NCI-H1105 (cell line): ENCODE data around the gene GNG2.
"Not testable (repeated sequence)": the region's sequence is repeated elsewhere in the genome, so short reads cannot be mapped to it uniquely, and the experiment has no call there.

Experiments used
- DNase-seq: peaks from one replicate; lab custom pipeline; 2025; lab: John Stamatoyannopoulos, UW

The GNG2 gene

DNA sequence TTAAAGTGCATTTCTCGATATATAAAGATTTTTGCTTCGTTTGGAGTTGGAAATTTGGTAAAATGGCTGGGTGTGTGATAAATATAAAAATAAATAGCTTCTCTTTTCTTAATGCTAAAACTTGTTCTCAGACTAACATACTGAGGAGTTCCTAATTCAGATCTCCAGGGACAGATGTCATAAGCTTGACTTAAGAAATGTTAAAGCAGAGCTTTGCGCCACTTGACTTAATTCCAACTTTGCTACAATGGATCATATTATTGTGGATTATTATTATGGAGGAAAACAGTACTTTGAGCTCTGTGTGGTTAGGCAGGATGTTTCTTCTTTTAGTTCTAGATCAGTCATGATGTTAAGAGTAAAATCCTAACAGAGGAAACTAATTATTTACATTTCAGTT is 33.8 kb downstream of the GNG2 start:
- no peak for DNase-seq

DNA sequence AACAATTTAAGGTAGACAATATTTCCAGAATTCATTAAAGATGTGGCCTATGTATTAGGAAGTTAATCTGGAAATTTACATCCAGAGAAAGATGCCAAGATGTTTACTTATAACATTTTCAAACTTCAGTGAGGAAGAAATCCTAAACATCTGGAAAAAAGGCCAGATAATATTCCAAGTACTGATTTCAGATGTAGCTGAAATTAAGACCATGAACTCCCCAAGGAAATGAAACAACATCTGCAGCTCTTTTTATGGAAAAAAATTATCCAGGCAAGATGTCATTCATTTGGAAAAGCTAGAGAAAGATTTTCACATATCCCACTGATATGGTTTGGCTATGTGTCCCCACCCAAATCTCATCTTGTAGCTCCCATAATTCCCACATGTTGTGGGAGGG is 35.0 kb downstream of the GNG2 start:
- no peak for DNase-seq

DNA sequence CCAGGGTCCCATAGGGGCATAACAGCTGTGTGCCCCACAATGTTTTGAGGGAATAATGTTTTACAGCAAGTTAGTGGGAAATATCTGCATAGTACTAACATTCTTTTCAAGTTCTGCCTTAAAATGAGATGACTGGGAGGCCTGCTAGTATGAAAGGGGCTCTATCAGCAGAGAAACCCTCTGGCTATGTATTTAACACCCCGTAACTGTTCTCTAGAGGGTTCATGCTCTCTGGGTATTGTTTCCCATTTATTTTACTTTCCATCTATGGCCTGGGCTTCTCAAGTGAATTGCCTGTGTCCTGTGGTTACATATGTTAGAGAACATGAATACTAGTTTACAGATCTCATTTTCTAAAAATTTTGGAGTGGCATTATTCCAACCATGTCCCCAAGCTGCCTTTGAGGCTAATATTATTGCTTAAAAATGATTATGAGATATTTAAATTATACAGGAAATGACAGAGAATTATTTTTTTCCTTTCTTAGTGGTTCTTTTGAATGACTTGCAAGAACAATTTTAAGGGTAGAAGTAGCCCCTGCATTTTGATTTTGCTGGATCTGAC is 37.5 kb downstream of the GNG2 start:
- DNase-seq = no peak

DNA sequence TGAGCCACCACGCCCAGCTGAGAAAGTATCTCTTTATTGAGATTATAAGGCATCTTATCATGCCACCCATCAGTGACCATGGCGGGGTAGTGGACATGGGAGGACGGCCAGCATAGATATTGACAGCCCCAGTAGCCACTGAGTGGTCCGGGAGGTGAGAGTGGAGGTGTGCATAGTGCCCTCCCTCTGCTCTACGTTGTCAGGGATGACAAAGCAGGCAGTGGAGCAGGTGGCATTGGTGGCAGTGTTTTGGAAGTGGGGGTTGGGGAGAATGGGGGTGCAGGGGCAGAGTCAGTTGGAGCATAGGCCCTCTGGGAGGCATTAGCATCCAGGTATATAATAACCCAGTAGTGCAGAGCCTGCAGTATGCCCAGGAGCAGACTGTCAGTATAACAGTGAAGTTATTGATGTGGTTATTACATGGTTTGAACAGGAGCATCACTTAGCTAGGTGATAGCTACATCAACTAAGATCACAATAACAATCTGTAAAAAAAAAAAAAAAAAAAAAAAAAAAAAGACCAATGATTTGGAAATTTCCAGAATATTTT is 41.1 kb downstream of the GNG2 start:
- DNase-seq = no peak

DNA sequence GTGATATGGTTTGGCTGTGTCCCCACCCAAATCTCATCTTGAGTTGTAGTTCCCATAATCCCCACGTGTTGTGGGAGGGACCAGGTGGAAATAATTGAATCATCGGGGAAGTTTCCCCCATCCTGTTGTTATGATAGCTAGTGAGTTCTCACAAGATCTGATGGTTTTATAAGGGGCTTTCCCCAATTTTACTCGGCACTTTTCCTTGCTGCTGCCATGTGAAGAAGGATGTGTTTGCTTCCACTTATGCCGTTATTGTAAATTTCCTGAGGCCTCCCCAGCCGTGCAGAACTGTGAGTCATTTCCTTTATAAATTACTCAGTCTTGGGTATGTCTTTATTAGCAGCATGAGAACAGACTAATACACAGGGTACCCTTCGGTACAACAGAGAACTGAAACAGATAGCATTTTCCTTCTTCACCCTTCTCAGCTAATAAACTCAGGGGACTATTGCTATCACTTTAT is 45.3 kb downstream of the GNG2 start:
- DNase-seq = not testable (repeated sequence)

DNA sequence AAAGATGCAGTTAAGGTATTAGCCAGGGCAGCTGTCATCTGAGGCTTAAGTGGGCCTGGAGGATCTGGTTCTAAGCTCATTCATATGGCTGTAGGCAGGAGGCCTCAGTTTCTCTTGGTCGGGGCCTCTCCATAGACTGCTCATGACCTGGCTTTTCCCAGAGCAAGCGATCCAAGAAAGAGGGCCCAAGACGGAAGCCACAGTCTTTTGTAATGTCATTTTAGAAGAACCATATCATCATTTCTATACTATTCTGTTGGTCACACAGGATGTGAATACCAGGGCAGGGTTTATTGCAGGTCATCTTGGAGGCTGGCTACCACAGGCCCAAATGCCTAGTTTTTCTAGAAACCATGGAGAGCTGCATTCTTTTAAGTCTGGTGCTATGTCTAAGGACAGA is 47.7 kb downstream of the GNG2 start:
- no peak for DNase-seq

DNA sequence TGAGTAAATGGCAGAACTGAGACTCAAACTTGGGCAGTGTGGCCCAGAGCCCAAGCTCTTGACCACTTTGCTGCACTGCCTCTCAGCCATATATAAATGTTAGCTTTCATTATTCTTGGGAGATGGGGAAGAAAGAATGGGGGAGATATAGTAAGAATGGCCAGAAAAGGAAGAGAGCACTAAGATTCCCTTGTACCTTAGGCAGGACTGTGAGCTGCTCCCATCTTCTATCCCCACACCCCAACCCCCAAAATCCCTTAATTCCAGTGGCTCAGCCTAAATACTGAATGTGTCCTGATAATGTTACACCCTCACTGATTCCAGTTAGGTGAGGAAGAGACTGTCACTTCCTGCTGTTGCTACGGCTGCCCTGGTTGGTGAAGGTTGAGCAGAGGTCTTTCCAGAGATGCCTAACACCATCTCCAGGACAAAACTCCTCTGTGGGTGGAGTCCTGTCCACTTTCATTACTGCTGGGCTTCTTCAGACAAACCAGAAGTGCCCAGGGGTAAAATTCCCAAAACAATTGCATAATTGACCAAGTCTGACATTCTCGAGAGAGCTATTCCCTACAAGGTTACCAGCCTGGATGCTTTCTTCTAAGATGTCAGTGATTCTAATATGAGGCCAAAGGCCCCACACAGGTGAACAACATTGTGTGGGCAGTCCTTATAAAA is 51.8 kb downstream of the GNG2 start:
- no peak for DNase-seq

DNA sequence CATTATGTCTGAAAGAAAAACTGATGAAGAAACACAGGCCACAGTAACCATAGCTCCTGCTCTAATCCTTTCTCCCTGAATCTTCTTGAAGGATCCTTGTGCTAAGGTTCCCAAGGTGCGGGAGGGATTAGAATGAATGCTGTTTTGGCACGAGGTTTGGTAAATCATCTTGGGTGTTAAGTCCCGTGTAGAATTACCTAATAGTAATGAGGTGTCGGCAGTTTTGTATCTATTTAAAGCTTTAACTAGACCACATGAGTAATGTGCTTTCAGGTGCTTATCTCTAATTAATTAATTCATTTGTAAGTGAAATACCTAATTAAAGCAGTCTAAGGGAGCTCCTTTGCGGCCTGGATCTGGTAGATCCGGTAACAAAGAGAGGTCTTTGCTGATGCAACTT is 53.9 kb downstream of the GNG2 start:
- no peak for DNase-seq

DNA sequence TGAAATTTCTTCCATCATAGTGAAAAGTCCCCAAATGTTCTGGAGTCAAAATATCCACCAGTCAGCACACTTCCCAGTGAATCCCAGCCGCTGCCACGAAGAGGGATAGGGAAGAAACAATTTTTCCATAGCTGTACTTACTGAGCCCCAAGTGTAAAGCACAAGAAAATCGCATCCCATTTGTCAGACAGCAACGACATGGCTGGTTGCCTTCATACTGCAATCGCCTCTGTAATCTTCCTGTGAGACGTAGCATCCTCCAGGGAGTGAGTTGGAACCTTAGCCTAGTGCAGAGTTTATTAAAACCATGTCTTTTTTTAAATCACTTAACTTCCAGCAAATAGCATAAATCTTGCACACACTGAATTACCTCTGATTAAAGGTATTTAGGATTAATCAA is 56.8 kb downstream of the GNG2 start:
- no peak for DNase-seq

DNA sequence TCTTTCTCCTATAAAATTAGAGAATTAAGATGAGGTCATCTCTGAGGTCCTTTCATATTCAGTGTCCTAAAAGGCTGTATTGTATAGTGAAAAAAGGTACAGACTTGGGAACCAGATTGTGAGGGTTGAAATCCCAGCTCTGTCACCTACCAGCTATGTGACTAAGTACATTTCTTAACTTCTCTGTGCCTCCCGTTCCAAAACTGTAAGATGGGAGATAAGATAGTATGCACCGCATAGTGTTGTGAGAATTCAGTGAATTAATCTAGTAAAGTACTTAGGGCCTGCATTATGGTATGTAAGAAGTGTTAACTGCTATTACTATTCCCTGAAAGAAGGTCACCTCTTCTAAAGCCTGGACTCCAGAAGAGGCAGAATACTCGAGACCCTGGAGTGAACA is 60.6 kb downstream of the GNG2 start:
- DNase-seq = no peak

DNA sequence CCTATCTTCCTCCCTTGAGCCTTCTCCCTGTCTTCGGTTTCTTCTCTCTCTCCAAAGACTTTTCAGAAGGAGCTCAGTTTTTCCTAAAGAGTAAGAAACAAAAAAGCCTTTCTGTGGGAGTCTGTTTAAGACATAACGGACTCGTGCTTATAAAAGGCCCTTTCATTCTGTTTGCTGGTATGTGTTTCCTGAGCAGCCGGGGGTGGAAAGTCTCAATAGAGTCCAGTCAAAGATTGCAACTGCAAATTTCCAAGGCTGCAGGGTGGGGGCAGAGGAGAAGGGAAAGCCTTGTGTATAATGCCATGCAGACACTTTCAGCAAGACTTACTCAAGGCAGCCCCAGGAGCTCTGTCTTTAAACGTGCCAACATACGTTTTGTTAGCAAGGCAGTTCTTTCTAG is 62.2 kb downstream of the GNG2 start:
- no peak for DNase-seq

DNA sequence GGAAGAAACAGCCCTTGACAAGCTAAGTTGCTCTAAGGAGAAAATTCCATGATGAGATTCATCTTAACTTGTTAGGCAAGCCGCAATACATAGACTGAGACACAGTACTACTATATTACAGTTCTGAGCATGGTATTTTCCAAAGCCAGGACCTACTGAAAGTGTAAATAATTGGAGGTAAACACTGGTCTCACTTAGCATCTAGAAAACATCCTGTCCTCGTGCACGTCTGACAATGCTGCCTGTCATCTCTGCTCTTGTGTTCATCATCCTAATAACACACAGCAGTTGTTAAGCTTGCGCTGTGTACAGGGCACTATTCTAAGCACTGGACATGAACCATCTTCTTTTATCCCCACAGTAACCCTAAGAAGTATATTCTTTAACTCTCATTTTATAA is 64.2 kb downstream of the GNG2 start:
- DNase-seq = no peak

DNA sequence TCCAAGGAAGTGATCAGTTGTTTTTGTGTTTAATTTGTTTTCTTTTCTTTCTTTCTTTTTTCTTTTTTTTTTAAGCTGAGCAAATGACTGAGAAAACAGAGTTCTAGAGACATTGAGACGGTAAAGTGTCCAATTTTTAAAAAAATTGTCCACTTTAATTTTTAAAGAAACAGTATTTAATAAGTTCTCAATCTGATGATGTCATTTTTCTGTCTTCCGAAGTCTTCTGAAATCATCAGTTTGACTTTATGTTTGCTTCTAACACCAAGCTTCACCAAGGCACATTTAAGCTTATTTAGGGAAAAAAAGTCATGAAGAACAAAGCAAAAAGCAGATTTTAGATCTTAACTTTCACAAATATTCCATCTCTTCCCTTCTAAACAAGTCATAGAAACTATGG is 65.6 kb downstream of the GNG2 start:
- no peak for DNase-seq

DNA sequence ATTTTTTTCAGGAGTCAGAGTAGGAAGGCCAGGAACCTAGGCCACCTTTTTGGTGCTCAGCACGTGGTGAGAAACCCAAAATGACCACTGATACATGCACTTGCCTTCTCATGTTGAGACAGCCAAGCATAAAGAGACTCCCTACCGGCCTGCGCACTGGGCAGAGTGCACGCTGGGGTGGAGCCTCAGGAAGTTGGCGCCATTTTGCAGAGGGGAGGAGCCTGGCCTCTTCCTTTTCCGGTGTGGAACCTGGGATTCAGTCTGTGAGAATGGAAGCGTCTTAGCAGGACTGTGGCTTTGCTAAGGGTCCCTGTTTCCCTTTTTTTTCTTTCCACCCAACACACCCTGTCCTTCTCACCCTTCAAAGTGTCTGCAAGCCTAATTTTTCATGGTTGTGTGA is 66.0 kb downstream of the GNG2 start:
- no peak for DNase-seq

DNA sequence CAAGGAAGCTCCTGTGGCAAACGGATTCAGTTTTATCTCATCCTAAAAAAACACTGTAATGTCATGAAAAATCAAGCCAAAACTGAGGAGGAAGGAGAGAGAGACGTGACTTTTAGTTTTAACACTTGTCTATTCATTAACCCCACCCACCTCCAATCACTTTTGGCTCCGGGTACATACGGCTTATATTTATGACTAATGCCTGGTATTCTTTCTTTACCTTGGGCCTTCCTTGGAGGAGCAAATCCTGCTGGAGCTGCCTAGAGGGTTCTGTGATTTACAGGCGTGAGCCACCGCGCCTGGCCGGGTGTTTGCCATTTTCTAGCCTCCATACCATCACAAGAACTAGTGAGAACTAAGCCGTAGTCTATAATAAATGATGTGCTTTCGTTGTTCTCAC is 68.2 kb downstream of the GNG2 start:
- DNase-seq = no peak

DNA sequence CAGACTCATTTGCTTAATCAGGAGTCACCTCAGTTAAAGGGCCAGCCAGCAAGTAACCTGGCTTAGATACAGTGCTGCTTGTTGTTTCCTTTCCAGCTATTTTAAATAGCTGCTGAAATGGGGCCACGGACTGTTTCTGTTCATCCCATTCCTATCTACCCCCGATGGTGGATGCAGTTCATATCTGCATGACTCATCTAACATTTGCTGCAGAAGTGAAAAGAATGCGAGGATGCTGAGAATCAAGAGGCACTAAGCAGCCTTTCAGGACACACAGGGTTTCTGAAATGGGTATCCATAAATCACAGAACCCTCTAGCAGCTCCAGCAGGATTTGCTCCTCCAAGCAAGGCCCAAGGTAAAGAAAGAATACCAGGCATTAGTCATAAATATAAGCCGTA is 68.8 kb downstream of the GNG2 start:
- no peak for DNase-seq

DNA sequence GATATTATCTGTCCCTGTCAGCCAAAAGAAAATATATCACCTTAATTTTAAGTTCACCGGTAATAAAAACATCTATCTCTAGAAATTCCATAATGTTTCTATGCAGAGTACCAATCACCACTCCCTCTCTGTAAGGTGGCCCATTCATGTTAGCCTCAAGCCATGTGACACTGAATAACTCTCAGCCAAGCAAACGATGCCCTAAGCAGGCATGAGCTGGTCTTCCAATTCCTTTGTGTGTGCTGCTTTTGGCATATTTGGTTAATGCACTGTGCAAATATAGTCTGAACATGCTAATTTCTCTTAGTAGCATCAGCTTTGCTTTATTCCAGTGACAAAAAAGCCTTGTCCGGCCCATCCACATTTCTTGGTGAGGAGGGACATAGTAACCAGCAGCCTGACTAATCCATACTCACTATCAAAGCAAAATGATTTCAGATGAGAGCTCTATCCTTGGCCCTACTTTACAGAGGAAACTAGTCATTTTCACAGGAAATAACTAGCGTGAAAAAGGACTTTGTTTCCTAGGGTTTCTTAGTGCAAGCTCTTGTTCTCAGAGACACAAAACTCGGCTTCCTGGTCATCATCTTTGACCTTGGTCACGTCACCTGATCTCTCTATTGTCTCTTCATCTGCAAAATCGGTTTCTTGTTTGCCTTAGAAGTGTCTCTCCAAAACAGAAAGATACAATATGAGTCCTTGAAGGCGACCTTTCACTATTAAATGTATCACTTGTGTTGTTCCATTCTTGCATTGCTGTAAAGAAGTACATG is 69.7 kb downstream of the GNG2 start:
- DNase-seq = no peak

DNA sequence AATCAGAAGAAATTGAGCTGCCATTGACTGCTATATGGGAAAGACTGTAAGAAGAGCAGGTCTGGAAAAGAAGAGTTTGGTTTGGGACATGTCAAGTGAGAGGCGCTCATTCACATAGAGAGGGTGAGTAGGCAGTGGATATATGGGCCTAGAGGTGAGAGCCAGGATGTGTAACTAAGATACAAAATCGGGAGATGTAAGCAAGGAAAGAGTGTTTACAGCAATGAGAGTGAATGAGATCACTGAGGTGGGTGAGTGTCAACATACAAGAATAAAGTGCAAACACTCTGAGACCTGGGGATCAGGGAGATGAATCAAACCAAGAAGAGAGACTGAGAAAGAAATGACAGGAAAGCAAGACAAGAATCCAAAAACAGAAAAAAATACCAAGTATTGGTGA is 70.9 kb downstream of the GNG2 start:
- no peak for DNase-seq

DNA sequence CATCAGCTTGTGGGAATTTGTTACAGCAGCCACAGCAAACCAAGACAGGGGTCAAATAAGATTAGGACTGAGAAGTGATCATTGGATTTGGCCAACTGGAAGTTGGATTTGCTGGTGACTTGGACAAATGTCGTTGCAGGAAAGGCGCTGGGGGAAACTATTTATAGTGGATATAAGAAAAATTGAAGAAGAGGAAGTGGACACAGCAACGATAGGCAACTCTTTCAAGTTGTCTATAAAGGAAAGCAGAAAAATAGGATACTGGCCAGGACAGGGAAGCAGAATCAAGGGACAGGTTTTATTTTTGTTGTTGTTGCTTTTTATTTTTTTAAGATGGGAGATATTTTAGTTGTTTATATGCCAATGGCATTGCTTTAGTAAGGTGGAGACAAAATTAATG is 72.8 kb downstream of the GNG2 start:
- no peak for DNase-seq

DNA sequence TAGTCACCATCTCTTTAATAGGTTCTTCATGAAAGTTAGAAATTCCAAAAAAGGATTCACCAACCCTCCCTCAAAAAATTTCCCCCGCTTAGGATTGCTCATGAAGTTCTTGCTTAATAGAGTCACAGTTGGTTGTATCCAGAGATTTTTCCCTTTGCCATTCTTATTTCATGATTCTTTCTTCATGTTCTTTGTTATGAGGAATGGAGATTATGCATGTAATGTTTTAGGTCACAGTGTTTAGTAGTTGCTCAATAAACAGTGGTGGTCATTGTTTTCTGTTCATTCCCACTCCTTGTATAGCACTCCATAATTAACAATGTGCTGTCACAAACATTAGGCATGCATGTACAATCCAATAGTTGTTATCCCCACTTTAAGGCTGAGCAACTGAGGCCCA is 77.7 kb downstream of the GNG2 start:
- no peak for DNase-seq

DNA sequence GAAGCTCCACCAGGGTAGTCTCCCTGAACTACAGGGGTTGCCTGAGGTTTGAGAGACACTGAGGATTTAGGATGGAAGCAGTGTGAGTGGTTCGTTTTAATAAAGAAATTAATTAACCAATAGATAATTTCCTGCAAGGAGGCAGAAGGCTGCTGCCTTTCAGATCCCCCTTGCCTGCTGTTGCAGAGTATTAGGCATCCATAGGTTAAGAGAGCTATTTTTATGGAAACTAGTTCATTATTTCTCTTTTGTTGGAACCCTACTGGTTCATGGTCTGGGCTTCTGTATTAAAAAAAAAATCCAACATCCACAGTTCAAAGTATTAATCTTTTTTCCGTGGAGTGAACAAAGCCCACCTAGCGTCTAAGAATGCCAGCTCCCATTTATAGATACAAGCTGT is 78.4 kb downstream of the GNG2 start:
- no peak for DNase-seq

DNA sequence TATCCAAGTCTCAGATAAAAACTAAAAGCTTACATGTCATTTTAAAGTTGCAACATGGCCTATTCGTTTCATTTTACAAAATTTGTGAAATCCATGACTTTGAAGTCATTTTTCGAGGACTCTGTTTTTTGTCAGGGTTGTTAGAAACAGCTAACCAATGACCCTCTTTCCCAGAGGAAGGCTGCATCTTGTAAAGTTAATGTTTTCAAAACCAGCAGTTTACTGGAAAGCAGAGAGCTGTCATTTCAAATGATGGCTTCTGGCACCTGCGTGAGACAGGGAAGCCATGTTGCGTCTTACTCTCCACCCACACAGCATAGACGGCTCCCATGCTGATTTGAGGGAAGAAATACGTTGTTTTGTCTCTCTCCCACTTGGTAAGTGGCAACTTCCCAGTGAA is 78.8 kb downstream of the GNG2 start:
- no peak for DNase-seq

DNA sequence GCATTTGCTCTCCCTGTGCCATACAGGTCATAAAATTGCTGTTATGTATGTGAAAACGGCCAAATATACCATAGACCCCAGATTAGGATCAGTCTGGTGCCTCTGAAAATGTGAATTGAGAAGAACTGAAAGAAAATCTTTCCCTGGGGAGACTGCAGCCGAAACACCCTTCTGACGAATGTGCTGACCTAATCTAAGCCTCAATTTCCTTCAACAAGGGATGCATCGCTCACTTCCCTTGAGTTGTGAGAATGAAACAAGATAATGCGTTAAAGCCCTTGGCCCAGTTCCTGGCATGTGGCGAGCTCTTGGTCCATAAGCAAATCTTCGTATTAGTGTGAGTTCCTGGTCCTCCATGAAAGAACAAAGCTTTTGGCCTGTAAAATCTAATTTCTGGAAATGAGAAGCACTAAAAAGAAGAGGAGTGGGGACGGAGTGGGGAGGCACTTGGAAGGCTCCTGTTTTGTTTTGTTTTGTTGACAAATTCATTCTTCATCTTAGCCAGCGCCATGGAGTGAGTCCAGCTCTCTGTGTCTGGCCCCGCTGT is 79.4 kb downstream of the GNG2 start:
- DNase-seq = no peak
